ENCODE data around the gene SF3B1.
"Not testable (repeated sequence)": the region's sequence is repeated elsewhere in the genome, so short reads cannot be mapped to it uniquely, and the experiment has no call there.

The SF3B1 gene

GRCh38 chr2:197433780-197434438, 919 bp downstream of the SF3B1 start:
- Histone ChIP-seq H3K4me3 (ENCODE audit: low read depth, low read length) (peak overlapping the region; percentile 99), H3K27ac (ENCODE audit: low read depth, low read length) (peak overlapping the region; percentile 96), H3K4me1 (ENCODE audit: control insufficient read depth, insufficient read depth, low read length) (peaks cover 14% of the 10 kb centered on the region), H3K9me3 (ENCODE audit: control insufficient read depth, insufficient read depth, low read length) (no peaks in the 10 kb centered on the region), H3K9ac (ENCODE audit: low read depth, low read length) (peak overlapping the region; percentile 100), H3K36me3 (ENCODE audit: control insufficient read depth, insufficient read depth, low read length) (peaks cover 8% of the 10 kb centered on the region), H3K27me3 (ENCODE audit: control insufficient read depth, insufficient read depth, low read length) (no peaks in the 10 kb centered on the region)

DNA sequence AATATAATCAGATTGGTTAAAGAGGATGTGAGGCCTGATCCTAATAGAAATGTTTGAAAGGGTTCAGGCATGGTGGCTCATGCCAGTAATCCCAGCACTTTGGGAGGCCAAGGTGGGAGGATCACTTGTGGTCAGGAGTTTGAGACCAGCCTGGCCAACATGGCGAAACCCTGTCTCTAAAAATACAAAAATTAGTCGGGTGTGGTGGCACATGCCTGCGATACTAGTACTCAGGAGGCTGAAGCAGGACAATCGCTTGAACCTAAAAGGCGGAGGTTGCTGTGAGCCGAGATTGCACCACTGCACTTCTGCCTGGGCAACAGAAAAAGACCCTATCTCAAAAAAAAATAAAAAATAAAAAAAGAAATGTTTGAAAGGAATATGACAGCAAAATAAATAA, 2.3 kb downstream of the SF3B1 start:
- not testable (repeated sequence) for H3K36me3 ChIP-seq (ENCODE audit: control insufficient read depth, insufficient read depth, low read length); H3K9me3 ChIP-seq (ENCODE audit: control insufficient read depth, insufficient read depth, low read length); H3K27ac ChIP-seq (ENCODE audit: low read depth, low read length); H3K9ac ChIP-seq (ENCODE audit: low read depth, low read length); H3K27me3 ChIP-seq (ENCODE audit: control insufficient read depth, insufficient read depth, low read length)
- peaks cover 14% of the 10 kb centered on the region for H3K4me1 ChIP-seq (ENCODE audit: control insufficient read depth, insufficient read depth, low read length)
- H3K4me3 ChIP-seq (ENCODE audit: low read depth, low read length) = peak overlapping the region; percentile 99; the same call in 1 of the 2 replicates

- Histone ChIP-seq H3K4me3 (ENCODE audit: low read depth, low read length) (0 out of 2 replicates have a peak overlapping the region, but pooled peaks have one; percentile 99), H3K27me3 (ENCODE audit: control insufficient read depth, insufficient read depth, low read length) (no peaks in the 10 kb centered on the region), H3K9ac (ENCODE audit: low read depth, low read length) (peak overlapping the region; percentile 27; the same call in 1 of the 2 replicates), H3K4me1 (ENCODE audit: control insufficient read depth, insufficient read depth, low read length) (peaks cover 17% of the 10 kb centered on the region), H3K27ac (ENCODE audit: low read depth, low read length) (no peak overlapping the region), H3K36me3 (ENCODE audit: control insufficient read depth, insufficient read depth, low read length) (peaks cover 8% of the 10 kb centered on the region), H3K9me3 (ENCODE audit: control insufficient read depth, insufficient read depth, low read length) (no peaks in the 10 kb centered on the region)
These were observed 3.0 kb downstream of the SF3B1 start for GRCh38 chr2:197431858-197432257.

DNA sequence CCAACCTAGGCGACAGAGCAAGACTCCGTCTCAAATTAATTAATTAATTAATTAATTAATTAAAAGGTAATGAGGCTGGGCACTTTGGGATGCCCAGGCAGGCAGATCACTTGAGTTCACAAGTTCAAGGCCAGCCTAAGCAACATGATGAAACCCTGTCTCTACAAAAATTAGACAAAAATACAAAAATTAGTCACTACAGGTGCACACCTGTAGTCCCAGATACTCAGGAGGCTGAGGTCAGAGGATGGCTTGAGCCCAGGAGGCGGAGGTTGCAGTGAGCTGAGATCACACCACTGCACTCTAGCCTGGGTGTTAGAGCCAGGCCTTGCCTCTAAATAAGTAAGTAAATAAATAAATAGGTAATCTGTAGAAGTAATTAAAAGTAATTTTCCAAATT, 6.8 kb downstream of the SF3B1 start:
- H3K9ac ChIP-seq (ENCODE audit: low read depth, low read length) = no peak overlapping the region
- H3K27me3 ChIP-seq (ENCODE audit: control insufficient read depth, insufficient read depth, low read length) = no peaks in the 10 kb centered on the region
- H3K27ac ChIP-seq (ENCODE audit: low read depth, low read length) = no peak overlapping the region
- no peaks in the 10 kb centered on the region for H3K9me3 ChIP-seq (ENCODE audit: control insufficient read depth, insufficient read depth, low read length)
- peaks cover 13% of the 10 kb centered on the region for H3K4me1 ChIP-seq (ENCODE audit: control insufficient read depth, insufficient read depth, low read length)
- H3K4me3 ChIP-seq (ENCODE audit: low read depth, low read length) = no peak overlapping the region
- H3K36me3 ChIP-seq (ENCODE audit: control insufficient read depth, insufficient read depth, low read length) = peaks cover 21% of the 10 kb centered on the region

GRCh38 chr2:197426723-197427603, 7.9 kb downstream of the SF3B1 start:
- no peak overlapping the region for H3K27ac ChIP-seq (ENCODE audit: low read depth, low read length)
- H3K9me3 ChIP-seq (ENCODE audit: control insufficient read depth, insufficient read depth, low read length) = no peaks in the 10 kb centered on the region
- no peak overlapping the region for H3K9ac ChIP-seq (ENCODE audit: low read depth, low read length)
- no peaks in the 10 kb centered on the region for H3K27me3 ChIP-seq (ENCODE audit: control insufficient read depth, insufficient read depth, low read length)
- H3K36me3 ChIP-seq (ENCODE audit: control insufficient read depth, insufficient read depth, low read length) = peaks cover 31% of the 10 kb centered on the region
- H3K4me1 ChIP-seq (ENCODE audit: control insufficient read depth, insufficient read depth, low read length) = peaks cover 7% of the 10 kb centered on the region
- H3K4me3 ChIP-seq (ENCODE audit: low read depth, low read length) = no peak overlapping the region

DNA sequence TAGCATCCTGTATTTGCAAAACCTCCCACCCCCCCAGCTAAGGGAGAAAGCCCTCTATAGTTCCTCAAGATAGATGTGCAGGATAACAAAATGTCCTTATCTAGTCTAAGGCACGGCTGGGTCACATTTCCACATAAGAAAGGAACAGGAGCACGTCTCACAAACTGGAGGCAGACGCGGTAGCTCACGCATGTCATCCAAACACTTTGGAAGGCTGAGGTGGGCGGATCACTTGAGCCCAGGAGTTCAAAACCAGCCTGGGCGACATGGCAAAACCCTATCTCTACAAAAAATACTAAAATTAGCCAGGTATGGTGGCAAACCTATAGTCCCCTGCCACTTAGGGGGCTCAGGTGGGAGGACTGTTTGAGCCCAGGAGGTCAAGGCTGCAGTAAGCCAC, 9.3 kb downstream of the SF3B1 start:
- no peak overlapping the region for H3K27ac ChIP-seq (ENCODE audit: low read depth, low read length)
- peaks cover 45% of the 10 kb centered on the region for H3K36me3 ChIP-seq (ENCODE audit: control insufficient read depth, insufficient read depth, low read length)
- H3K9me3 ChIP-seq (ENCODE audit: control insufficient read depth, insufficient read depth, low read length) = no peaks in the 10 kb centered on the region

GRCh38 chr2:197423307-197423706, 11.5 kb downstream of the SF3B1 start:
- Histone ChIP-seq H3K4me1 (ENCODE audit: control insufficient read depth, insufficient read depth, low read length) (peaks cover 3% of the 10 kb centered on the region; the same call in 1 of the 2 replicates), H3K27ac (ENCODE audit: low read depth, low read length) (no peak overlapping the region), H3K36me3 (ENCODE audit: control insufficient read depth, insufficient read depth, low read length) (peaks cover 60% of the 10 kb centered on the region), H3K9ac (ENCODE audit: low read depth, low read length) (no peak overlapping the region), H3K4me3 (ENCODE audit: low read depth, low read length) (no peak overlapping the region), H3K27me3 (ENCODE audit: control insufficient read depth, insufficient read depth, low read length) (no peaks in the 10 kb centered on the region), H3K9me3 (ENCODE audit: control insufficient read depth, insufficient read depth, low read length) (no peaks in the 10 kb centered on the region)

More for the DNA sequence above, 9.3 kb downstream of the SF3B1 start:
- H3K4me3 ChIP-seq (ENCODE audit: low read depth, low read length) = no peak overlapping the region
- H3K27me3 ChIP-seq (ENCODE audit: control insufficient read depth, insufficient read depth, low read length) = no peaks in the 10 kb centered on the region
- no peak overlapping the region for H3K9ac ChIP-seq (ENCODE audit: low read depth, low read length)
- H3K4me1 ChIP-seq (ENCODE audit: control insufficient read depth, insufficient read depth, low read length) = peaks cover 3% of the 10 kb centered on the region; the same call in 1 of the 2 replicates

GRCh38 chr2:197419438-197419837, 15.4 kb downstream of the SF3B1 start:
- Histone ChIP-seq H3K9me3 (ENCODE audit: control insufficient read depth, insufficient read depth, low read length) (no peaks in the 10 kb centered on the region), H3K4me3 (ENCODE audit: low read depth, low read length) (no peak overlapping the region), H3K9ac (ENCODE audit: low read depth, low read length) (no peak overlapping the region), H3K27ac (ENCODE audit: low read depth, low read length) (no peak overlapping the region), H3K4me1 (ENCODE audit: control insufficient read depth, insufficient read depth, low read length) (no peaks in the 10 kb centered on the region), H3K36me3 (ENCODE audit: control insufficient read depth, insufficient read depth, low read length) (peaks cover 95% of the 10 kb centered on the region), H3K27me3 (ENCODE audit: control insufficient read depth, insufficient read depth, low read length) (no peaks in the 10 kb centered on the region)

DNA sequence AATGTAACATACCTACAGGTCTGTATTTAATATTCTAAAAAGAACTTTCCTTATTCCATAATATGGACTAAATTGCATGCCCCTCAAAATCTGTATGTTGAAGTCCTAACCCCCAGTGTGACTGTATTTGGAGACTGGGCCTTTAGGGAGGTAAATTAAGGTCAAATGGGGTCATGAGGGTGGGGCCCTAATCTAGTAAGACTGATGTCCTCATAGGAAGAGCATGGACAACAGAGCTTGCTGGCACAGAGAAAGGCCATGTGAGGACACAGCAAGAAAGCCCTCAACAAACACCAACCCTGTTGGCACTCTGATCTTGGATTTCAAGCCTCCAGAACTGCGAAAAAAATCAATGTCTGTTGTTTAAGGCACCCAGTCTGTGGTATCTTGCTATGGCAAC, 18.6 kb downstream of the SF3B1 start:
- H3K27me3 ChIP-seq (ENCODE audit: control insufficient read depth, insufficient read depth, low read length) = no peaks in the 10 kb centered on the region
- H3K9ac ChIP-seq (ENCODE audit: low read depth, low read length) = no peak overlapping the region
- H3K9me3 ChIP-seq (ENCODE audit: control insufficient read depth, insufficient read depth, low read length) = no peaks in the 10 kb centered on the region
- no peak overlapping the region for H3K4me3 ChIP-seq (ENCODE audit: low read depth, low read length)
- H3K4me1 ChIP-seq (ENCODE audit: control insufficient read depth, insufficient read depth, low read length) = no peaks in the 10 kb centered on the region
- no peak overlapping the region for H3K27ac ChIP-seq (ENCODE audit: low read depth, low read length)
- peaks cover 100% of the 10 kb centered on the region for H3K36me3 ChIP-seq (ENCODE audit: control insufficient read depth, insufficient read depth, low read length)

DNA sequence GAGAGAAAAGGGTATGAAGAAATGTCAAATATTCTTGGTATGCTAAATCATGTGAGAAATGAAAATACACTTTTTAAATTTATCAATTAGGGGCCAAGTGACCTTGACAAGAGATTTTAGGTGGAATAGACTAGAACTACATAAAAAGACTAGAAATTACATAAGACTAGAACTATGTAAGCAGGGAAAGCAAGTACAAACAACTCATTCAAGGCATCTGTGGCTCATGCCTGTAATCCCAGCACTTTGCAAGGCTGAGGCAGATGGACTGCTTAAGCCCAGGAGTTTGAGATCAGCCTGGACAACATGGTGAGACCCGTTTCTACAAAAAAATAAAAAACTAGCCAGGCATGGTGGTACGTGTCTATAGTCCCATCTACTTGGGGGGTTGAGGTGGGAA, 20.3 kb downstream of the SF3B1 start:
- H3K9me3 ChIP-seq (ENCODE audit: control insufficient read depth, insufficient read depth, low read length) = no peaks in the 10 kb centered on the region
- no peak overlapping the region for H3K9ac ChIP-seq (ENCODE audit: low read depth, low read length)
- H3K4me3 ChIP-seq (ENCODE audit: low read depth, low read length) = no peak overlapping the region
- H3K27me3 ChIP-seq (ENCODE audit: control insufficient read depth, insufficient read depth, low read length) = no peaks in the 10 kb centered on the region
- H3K36me3 ChIP-seq (ENCODE audit: control insufficient read depth, insufficient read depth, low read length) = peaks cover 100% of the 10 kb centered on the region
- H3K4me1 ChIP-seq (ENCODE audit: control insufficient read depth, insufficient read depth, low read length) = no peaks in the 10 kb centered on the region
- no peak overlapping the region for H3K27ac ChIP-seq (ENCODE audit: low read depth, low read length)

- Histone ChIP-seq H3K36me3 (ENCODE audit: control insufficient read depth, insufficient read depth, low read length) (peaks cover 100% of the 10 kb centered on the region), H3K27ac (ENCODE audit: low read depth, low read length) (no peak overlapping the region), H3K27me3 (ENCODE audit: control insufficient read depth, insufficient read depth, low read length) (no peaks in the 10 kb centered on the region), H3K9ac (ENCODE audit: low read depth, low read length) (no peak overlapping the region), H3K4me1 (ENCODE audit: control insufficient read depth, insufficient read depth, low read length) (no peaks in the 10 kb centered on the region), H3K4me3 (ENCODE audit: low read depth, low read length) (no peak overlapping the region), H3K9me3 (ENCODE audit: control insufficient read depth, insufficient read depth, low read length) (no peaks in the 10 kb centered on the region)
These were observed 20.8 kb downstream of the SF3B1 start for GRCh38 chr2:197414039-197414438.

All from HUES48 (cell line).